Measurements from ENCODE around the gene OLFML3.
"Not testable (repeated sequence)": the region's sequence is repeated elsewhere in the genome, so short reads cannot be mapped to it uniquely, and the experiment has no call there.

Gene OLFML3

GRCh38 chr1:113978863-113979702 is at the start of gene OLFML3:
Gene OLFML3 (plus strand): TSS chr1:113979474. CDS start chr1:113979517, 43 bp downstream.
- DNase-seq: peak; percentile 51

GRCh38 chr1:113929750-113930498 is 49.4 kb upstream of the OLFML3 start:
- no peak for DNase-seq

DNA sequence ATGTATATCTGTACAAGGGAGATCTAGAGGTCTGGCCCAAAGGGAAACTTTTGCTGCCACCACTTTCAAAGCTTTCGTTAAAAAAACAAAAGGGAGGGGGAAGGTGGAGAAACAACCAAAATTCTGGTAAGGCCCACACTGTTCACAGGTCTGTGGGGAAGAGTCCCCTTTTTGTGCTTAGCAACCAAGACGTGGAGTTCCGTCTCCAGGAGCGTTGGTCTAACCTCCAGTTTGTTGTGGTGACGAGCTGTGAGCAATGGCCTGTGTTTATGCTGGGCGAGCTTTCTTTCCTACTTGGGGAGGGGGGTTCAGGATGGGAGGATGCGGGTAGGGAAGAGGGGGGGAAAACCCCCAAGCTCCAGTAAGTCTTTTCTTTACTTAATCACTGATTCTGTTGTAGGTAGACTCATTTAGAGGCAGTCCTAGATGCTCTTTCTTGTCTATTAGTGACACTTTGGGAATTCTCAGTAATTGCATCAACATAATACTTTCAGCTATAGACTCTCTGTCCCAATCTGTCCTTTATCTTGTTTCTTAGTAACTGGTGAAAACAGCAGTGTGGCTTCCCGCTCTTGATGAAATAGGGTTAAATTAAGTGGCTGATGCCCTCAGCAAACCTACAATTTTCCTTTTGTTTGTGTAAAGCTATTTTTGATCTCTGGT is 48.6 kb upstream of the OLFML3 start:
- no peak for DNase-seq

DNA sequence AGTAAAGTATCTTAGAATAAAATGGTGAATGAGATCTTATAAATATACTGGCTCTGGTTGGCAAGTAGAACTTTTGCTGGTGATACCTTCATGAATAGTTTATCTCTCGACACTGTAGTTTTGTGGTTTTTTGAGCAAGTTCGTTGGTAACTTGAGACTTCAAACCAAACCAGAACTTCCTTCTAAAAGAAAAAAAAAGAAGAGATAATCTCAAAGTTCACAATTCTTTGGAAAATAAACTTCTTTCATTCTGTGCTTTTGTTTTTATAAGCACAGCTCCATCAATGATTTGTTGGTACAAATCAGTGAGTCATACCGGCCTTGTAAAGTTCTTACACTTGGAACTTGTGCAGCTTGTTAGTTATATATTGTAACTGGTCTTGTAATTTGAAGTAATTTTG is 47.8 kb upstream of the OLFML3 start:
- no peak for DNase-seq

DNA sequence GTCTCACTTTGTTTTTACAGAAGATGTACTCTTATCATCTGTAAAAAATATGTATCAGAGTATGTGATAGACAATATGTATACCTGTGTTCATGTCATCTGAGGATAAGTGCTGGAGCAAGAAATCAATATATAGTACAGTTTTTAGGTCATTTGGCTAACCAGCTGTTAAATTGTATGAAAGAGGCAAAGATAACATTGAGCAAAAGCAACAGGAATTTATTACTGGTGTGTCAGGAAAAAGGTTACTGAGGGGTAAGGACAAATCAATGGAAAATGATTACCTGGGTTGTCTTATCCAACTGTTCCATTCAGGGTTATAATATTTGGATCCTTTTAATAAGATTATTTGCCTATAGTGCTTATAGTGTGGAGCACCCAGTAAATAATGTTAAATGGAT is 45.3 kb upstream of the OLFML3 start:
- no peak for DNase-seq

GRCh38 chr1:113934511-113935055 is 44.7 kb upstream of the OLFML3 start:
- DNase-seq: no peak

DNA sequence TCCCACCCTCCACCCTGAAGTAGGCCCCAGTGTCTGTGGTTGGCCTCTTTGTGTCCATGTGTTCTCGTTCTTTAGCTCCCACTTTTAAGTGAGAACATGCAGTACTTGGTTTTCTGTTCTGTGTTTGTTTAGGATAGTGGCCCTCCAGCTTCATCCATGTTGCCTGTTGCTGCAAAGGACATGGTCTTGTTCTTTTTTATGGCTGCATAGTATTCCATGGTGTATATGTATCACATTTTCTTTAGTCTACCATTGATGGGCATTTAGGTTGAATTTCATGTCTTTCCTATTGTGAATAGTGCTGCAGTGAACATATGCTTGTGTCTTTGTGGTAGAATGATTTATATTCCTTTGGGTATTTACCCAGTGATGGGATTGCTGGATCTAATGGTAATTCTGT is 44.1 kb upstream of the OLFML3 start:
- DNase-seq: no peak

DNA sequence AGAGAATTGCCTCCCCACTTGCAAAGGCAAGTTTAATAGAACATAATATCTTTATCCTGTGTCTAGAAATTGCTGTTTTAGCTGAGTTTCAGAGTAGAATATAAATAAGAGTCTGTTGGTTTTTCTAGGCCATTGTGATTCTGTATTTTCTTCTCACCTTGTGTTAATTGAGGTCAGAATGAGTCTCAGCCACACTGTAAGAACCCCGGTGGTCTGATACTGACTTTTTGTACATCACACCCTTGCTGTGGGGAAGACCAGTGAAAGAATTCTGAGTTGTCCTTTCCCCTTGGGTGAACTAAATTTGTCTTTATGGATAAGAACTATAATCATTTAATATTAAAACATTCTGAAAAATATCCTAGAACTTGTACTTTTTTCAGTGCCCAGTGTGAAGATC is 43.3 kb upstream of the OLFML3 start:
- no peak for DNase-seq

DNA sequence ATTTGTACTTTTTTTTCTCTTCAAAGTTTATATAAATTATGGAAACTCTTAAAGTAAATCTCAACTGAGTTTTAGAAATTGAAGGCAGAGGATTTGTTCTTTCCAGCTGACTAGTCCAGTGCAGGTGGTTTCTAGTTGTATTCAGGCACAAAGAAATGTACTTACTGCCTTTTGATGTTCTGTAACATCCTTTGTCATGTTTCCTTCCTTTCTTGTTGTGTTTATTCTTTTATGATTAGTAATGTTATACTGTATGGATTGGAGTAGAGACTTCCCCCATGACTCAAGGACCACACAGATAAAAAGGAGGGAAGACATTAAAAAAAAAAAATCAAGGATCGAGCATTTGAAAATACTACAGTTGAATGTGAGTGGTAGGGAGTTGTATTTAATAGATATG is 42.1 kb upstream of the OLFML3 start:
- no peak for DNase-seq

GRCh38 chr1:113938192-113938591 is 41.1 kb upstream of the OLFML3 start:
- no peak for DNase-seq

DNA sequence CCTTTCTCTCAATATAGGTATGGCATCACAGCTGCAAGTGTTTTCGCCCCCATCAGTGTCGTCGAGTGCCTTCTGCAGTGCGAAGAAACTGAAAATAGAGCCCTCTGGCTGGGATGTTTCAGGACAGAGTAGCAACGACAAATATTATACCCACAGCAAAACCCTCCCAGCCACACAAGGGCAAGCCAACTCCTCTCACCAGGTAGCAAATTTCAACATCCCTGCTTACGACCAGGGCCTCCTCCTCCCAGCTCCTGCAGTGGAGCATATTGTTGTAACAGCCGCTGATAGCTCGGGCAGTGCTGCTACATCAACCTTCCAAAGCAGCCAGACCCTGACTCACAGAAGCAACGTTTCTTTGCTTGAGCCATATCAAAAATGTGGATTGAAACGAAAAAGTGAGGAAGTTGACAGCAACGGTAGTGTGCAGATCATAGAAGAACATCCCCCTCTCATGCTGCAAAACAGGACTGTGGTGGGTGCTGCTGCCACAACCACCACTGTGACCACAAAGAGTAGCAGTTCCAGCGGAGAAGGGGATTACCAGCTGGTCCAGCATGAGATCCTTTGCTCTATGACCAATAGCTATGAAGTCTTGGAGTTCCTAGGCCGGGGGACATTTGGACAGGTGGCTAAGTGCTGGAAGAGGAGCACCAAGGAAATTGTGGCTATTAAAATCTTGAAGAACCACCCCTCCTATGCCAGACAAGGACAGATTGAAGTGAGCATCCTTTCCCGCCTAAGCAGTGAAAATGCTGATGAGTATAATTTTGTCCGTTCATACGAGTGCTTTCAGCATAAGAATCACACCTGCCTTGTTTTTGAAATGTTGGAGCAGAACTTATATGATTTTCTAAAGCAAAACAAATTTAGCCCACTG is 38.7 kb upstream of the OLFML3 start:
- DNase-seq: no peak

DNA sequence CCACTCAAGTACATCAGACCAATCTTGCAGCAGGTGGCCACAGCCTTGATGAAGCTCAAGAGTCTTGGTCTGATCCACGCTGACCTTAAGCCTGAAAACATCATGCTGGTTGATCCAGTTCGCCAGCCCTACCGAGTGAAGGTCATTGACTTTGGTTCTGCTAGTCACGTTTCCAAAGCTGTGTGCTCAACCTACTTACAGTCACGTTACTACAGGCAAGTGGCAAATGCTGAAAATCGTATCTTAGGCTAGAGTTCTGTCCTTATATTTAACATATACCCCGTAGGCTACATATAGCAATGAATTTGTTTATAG is 38.1 kb upstream of the OLFML3 start:
- DNase-seq: no peak

DNA sequence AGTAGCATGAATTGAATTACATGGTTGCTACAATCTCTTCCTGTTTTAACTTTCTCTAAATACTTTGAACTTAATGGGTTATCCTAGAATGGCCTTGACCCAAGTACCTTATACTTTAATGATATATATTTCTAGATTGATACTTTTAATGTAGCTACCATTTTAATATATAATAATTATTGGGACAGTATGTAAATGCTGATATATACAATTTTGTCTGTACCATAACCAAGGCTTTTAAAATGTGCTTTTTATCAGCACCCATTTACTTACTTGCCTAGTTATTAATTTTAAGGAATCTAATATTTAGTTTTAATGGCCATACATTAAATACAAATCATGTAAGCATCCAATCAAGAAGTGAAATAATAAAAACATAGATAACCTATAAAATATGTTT is 36.7 kb upstream of the OLFML3 start:
- no peak for DNase-seq

DNA sequence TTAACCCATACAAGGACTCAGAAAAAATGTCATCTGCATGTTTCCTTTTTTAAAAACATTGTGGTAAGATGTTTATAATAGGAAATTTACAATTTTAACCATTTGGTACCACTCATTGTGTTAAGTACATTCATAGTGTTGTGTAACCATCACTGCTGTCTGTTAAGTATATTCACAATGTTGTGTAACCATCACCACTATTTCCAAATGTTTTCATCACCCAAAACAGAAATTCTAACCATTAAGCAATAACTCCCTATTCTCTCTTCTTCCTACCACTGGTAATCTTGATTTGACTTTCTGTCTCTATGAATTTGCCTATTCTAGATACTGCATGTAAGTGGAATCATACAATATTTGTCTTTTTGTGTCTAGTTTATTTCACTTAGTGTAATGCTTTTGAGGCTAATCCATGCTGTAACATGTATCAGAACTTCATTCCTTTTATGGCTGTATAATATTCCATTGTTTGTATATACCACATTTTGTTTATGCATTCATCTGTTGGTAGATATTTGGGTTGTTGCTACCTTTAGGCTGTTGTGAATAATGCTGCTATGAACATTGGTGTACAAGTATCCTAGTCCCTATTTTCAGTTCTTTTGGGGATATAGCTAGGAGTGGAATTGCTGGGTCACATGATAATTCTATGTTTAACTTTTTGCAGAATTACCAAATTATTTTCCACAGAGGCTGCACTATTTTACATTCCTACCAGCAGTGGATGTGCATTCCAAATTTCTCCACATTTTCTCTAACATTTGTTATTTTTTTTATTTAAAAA is 36.1 kb upstream of the OLFML3 start:
- DNase-seq: no peak

GRCh38 chr1:113945329-113945728 is 33.9 kb upstream of the OLFML3 start:
- DNase-seq: no peak

DNA sequence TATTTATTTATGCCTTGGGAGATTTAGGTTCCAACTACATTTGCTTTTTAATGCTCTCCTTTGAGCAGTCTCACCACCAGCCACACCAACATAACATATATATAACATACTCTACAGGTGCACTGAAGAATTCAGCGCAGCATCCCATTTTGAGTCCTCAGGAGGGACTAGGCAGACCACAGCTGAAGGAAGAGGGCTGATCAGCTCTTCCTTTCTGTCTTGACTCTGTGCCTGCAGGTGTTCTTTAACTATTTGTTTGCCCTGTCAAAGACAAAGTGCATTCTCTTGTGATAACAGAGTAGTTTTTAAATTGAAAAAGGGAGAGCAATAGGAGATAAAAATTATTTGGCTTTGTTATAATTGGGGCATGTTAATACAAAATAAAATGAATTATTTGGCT is 33.2 kb upstream of the OLFML3 start:
- DNase-seq: no peak

DNA sequence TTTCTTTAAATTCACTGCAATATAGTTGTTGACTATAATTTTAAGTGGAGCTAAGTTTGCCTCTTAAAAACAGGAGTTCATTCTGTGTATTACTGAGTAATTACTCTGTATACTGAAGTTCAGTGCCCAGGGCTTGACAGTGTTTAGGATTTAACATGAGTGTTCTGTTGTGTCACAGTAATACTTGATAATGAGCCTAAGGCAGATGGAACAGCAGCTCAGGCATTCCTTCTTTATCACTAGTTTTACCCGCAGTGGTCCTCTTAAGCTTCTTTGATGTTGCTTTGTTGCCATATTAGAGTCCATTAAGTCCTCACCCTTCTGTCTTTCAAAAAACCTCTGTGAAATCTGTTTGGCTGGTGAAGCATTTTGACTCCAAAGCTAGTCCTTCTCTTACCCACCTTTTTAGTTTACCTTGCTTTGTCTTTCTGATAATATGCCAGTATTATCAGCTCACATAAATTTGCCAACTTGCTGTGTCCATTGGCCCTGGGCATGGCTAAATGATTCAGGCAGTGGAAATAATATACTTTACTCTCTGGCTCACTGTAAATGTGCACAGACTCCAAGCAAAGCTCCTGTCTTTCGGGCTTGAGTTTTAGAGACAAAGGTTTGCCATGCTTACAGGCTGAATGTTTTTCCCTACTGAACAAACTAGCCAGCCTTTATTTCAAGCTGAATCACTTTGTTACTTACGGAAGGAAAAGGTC is 32.4 kb upstream of the OLFML3 start:
- no peak for DNase-seq

- no peak for DNase-seq
These were observed 31.7 kb upstream of the OLFML3 start for GRCh38 chr1:113947388-113948107.

DNA sequence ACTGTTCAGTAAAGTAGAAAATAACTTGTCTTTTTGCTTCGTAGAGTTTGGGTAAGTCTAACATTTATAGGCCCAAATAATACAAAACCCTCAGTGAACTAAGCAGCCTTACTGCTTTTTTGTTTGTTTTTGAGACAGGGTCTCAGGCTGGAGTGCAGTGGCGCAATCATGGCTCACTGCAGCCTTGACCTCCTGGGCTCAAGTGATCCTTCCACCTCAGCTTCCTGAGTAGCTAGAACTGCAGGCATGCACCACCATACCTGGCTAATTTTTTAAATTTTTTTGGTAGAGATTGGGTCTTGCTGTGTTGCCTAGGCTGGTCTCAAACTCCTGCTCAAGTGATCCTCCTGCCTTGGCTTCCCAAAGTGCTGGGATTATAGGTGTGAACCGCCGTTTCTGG is 31.1 kb upstream of the OLFML3 start:
- not testable (repeated sequence) for DNase-seq

- DNase-seq: no peak
These were observed 30.3 kb upstream of the OLFML3 start for GRCh38 chr1:113949007-113949406.
